BE2C (cell line): ENCODE measurements around the gene CASP8AP2.
A peak's percentile ranks its signal among the peaks of the same experiment; 100 is the strongest.
"Not testable (repeated sequence)": the region's sequence is repeated elsewhere in the genome, so short reads cannot be mapped to it uniquely, and the experiment has no call there.

Source experiments
- DNase-seq: peaks from one replicate; pipeline ENCODE4 v3.0.0-alpha.2; 2020
- H3K27me3 ChIP-seq: fragments of 250-450 bp; sonication (Bioruptor Pico); 2 replicates; pipeline ENCODE4 v1.5.1; 2020; ENCODE audit warnings: mild to moderate bottlenecking
- H3K36me3 ChIP-seq: fragments of 250-450 bp; sonication (Bioruptor Pico); 2 replicates; pipeline ENCODE4 v1.5.1; 2020; ENCODE audit warnings: mild to moderate bottlenecking
- H3K4me1 ChIP-seq: fragments of 250-450 bp; sonication (Bioruptor Pico); 2 replicates; pipeline ENCODE4 v1.5.1; 2020
- H3K4me3 ChIP-seq: 2 replicates; pipeline ENCODE4 v1.5.1; 2011; ENCODE audit warnings: low read depth, low read length
- H3K9me3 ChIP-seq: fragments of 250-450 bp; sonication (Bioruptor Pico); 2 replicates; pipeline ENCODE4 v1.5.1; 2020
- TF ChIP-seq, protein P1 (sequence below): IDR thresholded peaks from 2 replicates; pipeline ENCODE4 v1.5.1; 2012; ENCODE audit warnings: mild to moderate bottlenecking, low read depth, low read length

Gene CASP8AP2

GRCh38 chr6:89817481-89817880 lies 12.2 kb upstream of the CASP8AP2 start:
- peaks cover 3% of the 10 kb centered on the region for H3K36me3 ChIP-seq
- H3K27me3 ChIP-seq = no peaks in the 10 kb centered on the region
- no peak for DNase-seq
- H3K4me1 ChIP-seq = peaks cover 6% of the 10 kb centered on the region
- no peaks in the 10 kb centered on the region for H3K9me3 ChIP-seq
- TF ChIP-seq, protein P1, sequence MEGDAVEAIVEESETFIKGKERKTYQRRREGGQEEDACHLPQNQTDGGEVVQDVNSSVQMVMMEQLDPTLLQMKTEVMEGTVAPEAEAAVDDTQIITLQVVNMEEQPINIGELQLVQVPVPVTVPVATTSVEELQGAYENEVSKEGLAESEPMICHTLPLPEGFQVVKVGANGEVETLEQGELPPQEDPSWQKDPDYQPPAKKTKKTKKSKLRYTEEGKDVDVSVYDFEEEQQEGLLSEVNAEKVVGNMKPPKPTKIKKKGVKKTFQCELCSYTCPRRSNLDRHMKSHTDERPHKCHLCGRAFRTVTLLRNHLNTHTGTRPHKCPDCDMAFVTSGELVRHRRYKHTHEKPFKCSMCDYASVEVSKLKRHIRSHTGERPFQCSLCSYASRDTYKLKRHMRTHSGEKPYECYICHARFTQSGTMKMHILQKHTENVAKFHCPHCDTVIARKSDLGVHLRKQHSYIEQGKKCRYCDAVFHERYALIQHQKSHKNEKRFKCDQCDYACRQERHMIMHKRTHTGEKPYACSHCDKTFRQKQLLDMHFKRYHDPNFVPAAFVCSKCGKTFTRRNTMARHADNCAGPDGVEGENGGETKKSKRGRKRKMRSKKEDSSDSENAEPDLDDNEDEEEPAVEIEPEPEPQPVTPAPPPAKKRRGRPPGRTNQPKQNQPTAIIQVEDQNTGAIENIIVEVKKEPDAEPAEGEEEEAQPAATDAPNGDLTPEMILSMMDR = no peak
- peak overlapping the region; percentile 75 for H3K4me3 ChIP-seq

DNA sequence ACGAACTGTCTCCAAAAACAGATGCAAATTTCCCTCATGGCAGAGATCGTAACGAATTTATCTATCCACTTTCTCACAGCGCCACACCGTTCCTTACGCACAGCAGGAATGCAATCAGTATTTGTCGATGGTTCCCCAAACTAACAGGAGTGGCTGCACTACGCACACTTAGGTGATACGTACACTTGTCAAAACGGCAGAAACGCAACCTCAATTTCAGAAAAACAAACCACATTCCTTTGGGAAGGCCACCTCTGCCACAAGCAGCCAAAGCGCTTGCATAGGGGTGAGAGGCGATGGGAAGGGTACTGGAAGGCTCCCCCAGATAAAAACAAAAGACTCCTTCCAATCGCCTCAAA lies 10.7 kb upstream of the CASP8AP2 start:
- peaks cover 6% of the 10 kb centered on the region for H3K4me1 ChIP-seq
- TF ChIP-seq, protein P1 = no peak
- H3K27me3 ChIP-seq = no peaks in the 10 kb centered on the region
- H3K4me3 ChIP-seq = peak overlapping the region; percentile 75
- H3K9me3 ChIP-seq = no peaks in the 10 kb centered on the region
- H3K36me3 ChIP-seq = peaks cover 3% of the 10 kb centered on the region
- DNase-seq = no peak

GRCh38 chr6:89819336-89820130 lies 10.1 kb upstream of the CASP8AP2 start, which contains the start of gene MDN1:
MDN1 (minus strand) TSS chr6:89819794; CDS start chr6:89819607, 187 bp downstream.
- peak within 1 kb of the TSS; percentile 75 for H3K4me3 ChIP-seq

DNA sequence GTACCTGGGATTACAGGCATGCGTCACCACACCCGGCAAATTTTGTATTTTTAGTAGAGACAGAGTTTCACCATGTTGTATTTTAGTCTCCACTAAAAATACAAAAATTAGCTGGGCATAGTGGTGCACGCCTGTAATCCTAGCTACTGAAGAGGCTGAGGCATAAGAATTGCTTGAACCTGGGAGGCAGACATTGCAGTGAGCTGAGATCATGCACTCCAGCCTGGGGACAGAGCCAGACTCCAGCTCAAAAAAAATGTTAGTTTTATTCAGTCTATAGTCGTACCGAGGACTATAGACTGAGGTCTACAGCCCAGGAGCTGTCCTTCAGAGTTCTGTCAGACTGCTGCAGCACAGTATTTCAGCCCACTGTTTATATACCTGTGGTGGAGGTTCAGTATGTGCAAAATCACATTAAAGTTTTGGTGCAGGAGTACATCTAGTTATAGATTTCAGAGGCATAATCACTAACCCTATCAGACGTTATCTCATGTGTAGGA lies 3.6 kb upstream of the CASP8AP2 start:
- Histone ChIP-seq H3K4me1 (no peaks in the 10 kb centered on the region), H3K27me3 (no peaks in the 10 kb centered on the region), H3K36me3 (no peaks in the 10 kb centered on the region), H3K9me3 (no peaks in the 10 kb centered on the region), H3K4me3 (no peak overlapping the region)
- TF ChIP-seq, protein P1 = no peak
- no peak for DNase-seq

More at GRCh38 chr6:89819336-89820130, 10.1 kb upstream of the CASP8AP2 start, which contains the start of gene MDN1:
- Histone ChIP-seq H3K9me3 (no peaks in the 10 kb centered on the region), H3K27me3 (no peaks in the 10 kb centered on the region), H3K36me3 (peaks cover 3% of the 10 kb centered on the region), H3K4me1 (peaks cover 6% of the 10 kb centered on the region)
- peak; percentile 94 for DNase-seq
- TF ChIP-seq, protein P1 = no peak

GRCh38 chr6:89828475-89828987 lies 1.1 kb upstream of the CASP8AP2 start:
- Histone ChIP-seq H3K4me3 (peak overlapping the region; percentile 96), H3K36me3 (peaks cover 11% of the 10 kb centered on the region)
- H3K4me1 ChIP-seq, H3K9me3 ChIP-seq, H3K27me3 ChIP-seq, DNase-seq: not testable (repeated sequence)

- H3K4me3 ChIP-seq = peak overlapping the region; percentile 96
- H3K27me3 ChIP-seq = no peaks in the 10 kb centered on the region
- H3K36me3 ChIP-seq = peaks cover 11% of the 10 kb centered on the region
- DNase-seq = no peak
- TF ChIP-seq, protein P1 = no peak
- H3K9me3 ChIP-seq = no peaks in the 10 kb centered on the region
- H3K4me1 ChIP-seq = no peaks in the 10 kb centered on the region
These were observed 650 bp upstream of the CASP8AP2 start for GRCh38 chr6:89828988-89829471.
